Raji (cell line): ENCODE data around the gene KIF17.

Experiments used
- POLR2A ChIP-seq: IDR thresholded peaks from 2 replicates; pipeline ENCODE4 v1.6.1; 2011; ENCODE audit warnings: low read depth, low read length, control low read depth; ENCODE audit not compliant: insufficient read depth

The KIF17 gene

GRCh38 chr1:20704390-20705202 lies 13.2 kb downstream of the KIF17 start:
- TF ChIP-seq POLR2A, result no peak

DNA sequence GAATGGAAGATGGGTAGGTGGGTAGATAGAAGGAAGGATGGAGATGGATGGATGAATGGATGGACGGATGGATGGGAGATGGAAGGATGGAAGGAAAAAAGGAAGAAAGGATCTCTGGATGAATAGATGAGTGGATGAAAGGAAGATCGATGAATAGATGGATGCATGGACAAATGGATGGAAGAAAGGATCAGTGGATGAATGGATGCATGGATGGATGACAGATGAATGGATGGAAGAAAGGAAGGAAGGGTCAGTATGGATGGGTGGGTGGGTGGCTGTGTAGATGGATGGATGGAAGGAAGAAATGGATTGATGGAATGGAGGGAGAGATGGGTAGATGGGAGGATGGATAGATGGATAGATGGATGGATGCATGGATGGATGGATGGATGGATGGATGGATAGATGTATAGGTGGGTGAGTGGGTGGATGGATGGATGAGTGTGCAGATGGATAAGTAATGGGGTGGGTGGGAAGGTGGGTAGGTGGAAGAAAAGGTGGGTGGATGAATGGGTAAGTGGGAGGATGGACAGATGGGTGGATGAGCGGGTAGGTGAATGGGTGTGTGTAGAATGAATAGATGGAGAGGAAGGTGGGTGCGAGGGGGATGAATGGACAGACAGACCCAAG lies 14.6 kb downstream of the KIF17 start:
- no peak for TF ChIP-seq POLR2A

DNA sequence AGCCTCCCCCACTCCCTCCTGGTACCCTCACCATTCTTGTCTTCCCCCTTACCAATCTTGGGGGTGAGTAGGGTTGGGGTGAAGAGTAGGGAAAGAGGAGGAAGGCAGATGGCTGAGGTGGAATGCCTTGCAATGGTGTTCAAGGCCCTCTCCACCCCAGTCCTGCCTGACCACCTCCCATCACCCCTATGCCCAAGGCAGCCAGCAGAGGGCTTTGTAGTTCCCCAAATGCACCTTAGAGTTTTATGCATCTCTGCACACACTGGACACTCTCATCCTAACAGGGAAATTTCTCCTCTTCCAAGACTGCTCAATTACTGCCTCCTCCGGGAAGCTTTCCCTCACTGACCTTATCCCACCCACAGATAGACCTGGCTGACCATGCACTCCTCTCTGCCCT lies 15.4 kb downstream of the KIF17 start:
- TF ChIP-seq POLR2A, result no peak

DNA sequence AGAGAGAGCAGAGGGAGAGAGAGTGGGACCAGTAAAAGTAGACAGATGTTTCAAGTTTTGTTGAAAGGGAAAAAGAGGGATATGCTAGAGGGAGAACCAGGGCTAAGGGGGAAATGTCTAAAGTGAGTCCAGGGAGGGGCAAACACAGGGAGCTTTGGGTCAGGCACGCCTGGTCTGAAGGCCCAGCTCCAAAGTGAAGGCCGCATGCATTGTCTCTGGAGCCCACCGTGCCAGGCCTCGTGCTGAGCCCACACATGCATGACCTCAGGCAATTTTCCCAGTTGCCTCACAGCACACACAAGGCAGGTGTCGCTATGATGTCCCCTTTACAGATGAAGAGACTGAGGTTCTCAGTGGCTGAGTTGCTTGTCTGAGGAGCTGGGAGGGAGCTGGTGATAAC lies 16.0 kb downstream of the KIF17 start:
- no peak for TF ChIP-seq POLR2A

DNA sequence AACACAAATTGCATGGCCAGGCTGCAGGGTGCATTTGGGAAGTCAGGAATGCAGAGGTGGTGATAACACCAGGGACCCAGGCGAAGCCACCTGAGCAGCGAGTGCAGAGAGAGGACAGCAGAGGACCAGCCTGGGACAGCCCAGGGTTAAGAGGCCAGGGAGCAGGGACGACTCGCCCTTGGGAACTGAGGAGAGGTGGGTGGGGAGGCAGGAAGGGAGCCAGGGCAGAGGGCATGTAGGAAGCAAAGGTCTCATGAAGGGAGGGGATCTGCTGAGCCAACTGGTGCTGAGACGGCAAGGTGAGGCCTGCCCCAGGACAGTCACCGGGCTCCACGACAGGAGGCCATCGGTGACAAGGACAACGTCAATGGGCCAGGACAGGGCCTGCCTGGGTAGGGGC lies 16.4 kb downstream of the KIF17 start:
- TF ChIP-seq POLR2A, result no peak

GRCh38 chr1:20700636-20701215 lies 17.1 kb downstream of the KIF17 start:
- TF ChIP-seq POLR2A, result no peak

DNA sequence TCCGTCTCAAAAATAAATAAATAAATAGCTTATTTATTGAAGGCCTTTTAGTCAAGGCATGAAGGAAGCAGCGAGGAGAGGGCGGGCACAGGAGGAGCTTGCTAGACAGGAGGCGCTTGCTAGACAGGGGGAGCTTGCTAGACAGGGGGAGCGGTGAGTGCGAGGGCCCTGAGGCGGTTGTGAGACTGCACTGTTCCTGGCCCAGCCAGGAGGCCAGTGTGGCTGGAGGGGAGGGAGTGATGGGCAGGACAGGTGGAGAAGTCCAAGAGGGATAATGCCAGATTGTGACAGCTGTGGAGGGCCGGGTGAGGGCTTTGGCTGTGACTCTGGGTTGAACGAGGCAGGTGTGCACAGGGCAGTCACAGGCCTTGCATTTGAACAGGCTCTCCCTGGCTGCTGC lies 18.2 kb downstream of the KIF17 start:
- no peak for TF ChIP-seq POLR2A

- TF ChIP-seq POLR2A, result no peak
Observed at GRCh38 chr1:20698195-20698910, 19.5 kb downstream of the KIF17 start.

GRCh38 chr1:20697563-20697962 lies 20.2 kb downstream of the KIF17 start:
- no peak for TF ChIP-seq POLR2A

DNA sequence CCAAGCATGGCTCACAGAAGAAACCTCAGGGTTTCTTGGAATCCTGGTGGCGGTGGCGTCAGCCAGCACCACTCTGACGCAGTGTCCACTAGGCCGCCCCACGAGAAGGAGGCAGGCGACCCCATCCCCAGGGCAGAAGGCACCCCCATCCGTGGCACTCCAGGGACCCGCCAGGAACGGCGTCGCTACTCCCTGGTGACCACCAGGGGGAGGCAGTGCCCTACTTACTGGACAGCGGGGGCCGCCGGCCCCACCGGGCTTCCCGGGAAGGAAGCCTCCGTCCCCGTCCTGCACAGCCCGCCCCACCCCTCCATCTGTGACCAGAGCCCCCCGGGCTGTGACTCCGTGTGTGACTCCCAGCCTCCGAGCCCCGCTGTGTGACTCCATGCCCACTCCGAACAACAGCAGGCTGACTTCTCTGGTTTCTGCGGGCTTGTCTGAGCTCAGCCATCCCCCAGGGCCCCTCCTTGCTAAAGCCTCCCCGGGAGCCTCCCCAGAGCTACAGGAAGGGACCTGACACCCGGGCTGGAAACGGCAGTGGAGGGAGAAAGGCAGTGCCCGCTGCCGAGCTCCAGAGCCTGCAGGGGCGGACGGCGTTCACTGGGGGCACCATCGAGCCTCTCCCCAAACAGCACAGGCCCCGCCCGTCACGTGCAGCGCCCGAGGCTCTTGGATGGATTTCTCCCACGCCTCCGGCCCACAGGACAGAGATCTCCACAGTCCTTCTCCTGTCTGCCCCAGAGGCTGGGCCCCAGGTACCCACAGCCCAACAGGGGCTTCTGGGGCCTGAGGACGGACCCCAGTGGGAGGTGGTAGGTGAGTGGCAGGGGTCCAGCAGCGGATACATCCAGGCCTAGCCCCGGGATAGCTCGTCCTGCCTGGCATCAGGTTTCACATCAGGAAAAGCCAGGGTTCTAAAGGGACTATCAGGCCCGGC lies 21.1 kb downstream of the KIF17 start:
- TF ChIP-seq POLR2A, result no peak

DNA sequence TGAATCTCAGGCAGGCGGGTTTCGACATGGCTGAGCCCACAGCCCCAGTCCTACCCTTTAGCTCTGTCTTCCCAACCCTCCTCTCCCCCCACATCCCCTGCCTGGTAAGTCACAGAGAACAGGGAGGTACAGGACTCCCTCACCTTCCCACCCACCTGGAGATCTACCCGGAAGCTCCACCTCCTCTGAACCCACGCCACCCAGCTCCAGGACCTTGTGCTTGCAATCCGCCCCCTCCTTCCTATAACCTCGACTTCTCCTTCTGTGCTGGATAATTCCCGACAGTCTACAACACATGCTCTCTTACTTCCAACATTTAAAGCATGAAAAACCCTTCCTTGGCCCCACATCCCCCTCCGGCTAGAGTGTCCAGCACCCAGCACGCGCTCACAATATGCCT lies 22.3 kb downstream of the KIF17 start:
- TF ChIP-seq POLR2A, result no peak

DNA sequence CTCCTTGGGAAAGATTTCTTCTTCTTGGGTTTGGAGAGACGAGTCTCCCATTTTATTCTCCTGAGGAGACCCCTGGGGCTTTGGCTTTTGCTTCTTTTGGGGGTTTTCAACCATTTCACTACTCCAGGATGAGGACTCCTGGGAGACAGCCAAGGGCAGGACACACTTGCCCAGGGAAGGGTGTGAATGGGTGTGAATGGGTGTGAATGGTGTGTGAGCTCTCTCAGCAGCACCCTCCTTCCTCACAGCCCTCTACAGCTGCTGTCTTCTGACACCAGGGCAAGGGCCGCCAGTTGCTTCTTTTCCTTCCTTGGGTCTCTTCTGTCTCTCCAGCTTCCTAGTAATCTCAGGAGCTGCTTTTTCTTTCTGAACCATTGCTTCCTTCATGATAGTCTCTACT lies 24.2 kb downstream of the KIF17 start:
- no peak for TF ChIP-seq POLR2A

- no peak for TF ChIP-seq POLR2A
Observed at GRCh38 chr1:20691872-20692271, 25.9 kb downstream of the KIF17 start.

- TF ChIP-seq POLR2A, result no peak
Observed at GRCh38 chr1:20689645-20690056, 28.2 kb downstream of the KIF17 start.

GRCh38 chr1:20686883-20687725 lies 30.7 kb downstream of the KIF17 start:
- TF ChIP-seq POLR2A, result no peak
